GM12865 (cell line): ENCODE results near the gene SCAP.

Experiments
- DNase-seq: peaks from one replicate; pipeline ENCODE4 v3.0.0; 2010; ENCODE audit warnings: low read depth
- H3K4me3 ChIP-seq: 2 replicates; pipeline ENCODE4 v1.5.1; 2011; ENCODE audit warnings: mild to moderate bottlenecking, low read depth, low read length, control low read depth
- CTCF ChIP-seq: IDR thresholded peaks from 2 replicates; pipeline ENCODE4 v1.5.1; 2011; ENCODE audit warnings: low read length, control low read depth, low read depth, inconsistent platforms; ENCODE audit not compliant: insufficient read depth; ENCODE audit errors: missing control alignments

Gene SCAP

DNA sequence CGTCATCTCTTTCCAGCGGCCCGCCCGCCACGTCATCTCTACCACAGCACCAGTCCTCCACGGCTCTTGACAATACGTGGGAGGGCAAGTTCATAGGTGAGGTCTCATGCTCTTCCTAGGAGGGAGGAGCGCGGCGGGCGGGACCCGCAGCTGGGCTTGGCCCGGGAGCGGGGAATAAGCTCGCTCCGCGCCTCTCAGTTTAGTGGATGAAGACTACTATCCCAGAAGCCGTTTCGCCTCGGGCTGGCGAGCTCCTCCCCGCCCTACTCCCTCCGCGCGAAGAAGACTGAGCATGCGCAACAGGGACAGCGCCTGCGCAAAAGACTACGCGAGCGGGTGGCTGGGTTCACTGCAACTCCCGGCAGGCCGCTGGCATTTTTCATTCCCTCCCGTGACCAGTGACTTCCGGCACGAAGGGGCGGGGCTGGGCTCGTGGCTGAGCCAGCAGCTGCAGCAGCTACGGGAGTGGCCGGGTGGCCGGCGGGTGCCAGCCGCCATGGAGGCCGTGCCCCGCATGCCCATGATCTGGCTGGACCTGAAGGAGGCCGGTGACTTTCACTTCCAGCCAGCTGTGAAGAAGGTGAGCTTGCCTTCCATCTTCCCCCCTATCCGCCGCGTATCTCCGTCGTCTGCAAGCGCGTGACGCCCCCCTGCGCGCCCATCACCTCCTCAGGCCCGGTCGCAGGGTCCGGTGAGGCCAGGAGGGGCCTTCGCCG lies 95.0 kb downstream of the SCAP start, which contains the start of gene PTPN23:
TSS of gene PTPN23 (plus strand) at position 421 of the 716 bp plus-strand sequence. CDS start at position 497, 76 bp downstream.
- TF ChIP-seq CTCF = no peak
- H3K4me3 ChIP-seq = peak within 1 kb of the TSS; percentile 71

DNA sequence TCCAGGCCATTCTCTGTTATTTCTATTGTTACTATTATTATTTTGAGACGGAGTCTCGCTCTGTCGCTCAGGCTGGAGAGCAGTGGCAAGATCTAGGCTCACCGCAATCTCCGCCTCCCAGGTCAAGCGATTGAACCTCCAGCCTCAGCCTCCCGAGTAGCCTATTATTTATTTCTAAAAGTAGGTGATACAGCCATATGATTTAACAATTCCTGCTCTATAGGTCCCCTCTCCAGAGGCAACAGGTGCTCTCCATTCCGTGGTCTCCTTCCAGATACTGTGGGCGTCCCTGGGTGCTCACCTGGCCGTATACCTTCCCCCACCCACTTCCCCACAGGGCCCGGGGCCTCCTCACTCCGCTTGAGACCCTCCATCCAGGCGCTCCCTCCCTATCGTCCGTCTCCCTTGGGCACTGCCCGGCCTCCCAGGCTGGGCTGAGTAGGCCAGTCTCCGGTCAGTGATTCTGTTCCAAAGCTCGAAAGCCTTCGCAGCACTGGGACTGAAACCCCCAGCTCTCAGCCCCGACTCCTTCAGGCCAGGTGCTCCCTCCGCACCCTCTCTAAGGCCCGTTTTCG lies 95.6 kb downstream of the SCAP start:
- H3K4me3 ChIP-seq = peak overlapping the region; percentile 71
- no peak for TF ChIP-seq CTCF
- peak; percentile 35 for DNase-seq

More for the DNA sequence above, 95.0 kb downstream of the SCAP start, which contains the start of gene PTPN23:
- DNase-seq = peak; percentile 99

DNA sequence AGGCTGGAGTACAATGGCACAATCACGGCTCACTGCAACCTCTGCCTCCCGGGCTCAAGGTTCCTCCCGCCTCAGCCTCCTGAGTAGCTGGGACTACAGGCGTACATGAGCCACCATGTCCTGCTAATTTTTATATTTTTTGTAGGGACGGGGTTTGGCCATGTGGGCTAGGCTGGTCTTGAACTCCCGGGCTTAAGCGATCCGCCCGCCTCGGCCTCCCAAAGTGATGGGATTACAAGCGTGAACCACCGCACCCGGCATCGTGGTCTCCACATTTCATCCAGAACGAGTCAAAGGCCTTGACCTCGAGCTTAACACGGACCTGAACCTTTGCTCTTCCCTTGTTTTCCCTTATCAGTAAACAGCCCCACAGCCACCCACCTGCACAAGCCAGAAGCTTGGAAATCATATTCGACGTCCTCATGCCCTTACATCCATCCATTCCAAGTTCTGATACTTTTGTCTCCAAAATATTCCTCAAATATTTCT lies 96.3 kb downstream of the SCAP start:
- DNase-seq = no peak
- H3K4me3 ChIP-seq = peak overlapping the region; percentile 71
- no peak for TF ChIP-seq CTCF

DNA sequence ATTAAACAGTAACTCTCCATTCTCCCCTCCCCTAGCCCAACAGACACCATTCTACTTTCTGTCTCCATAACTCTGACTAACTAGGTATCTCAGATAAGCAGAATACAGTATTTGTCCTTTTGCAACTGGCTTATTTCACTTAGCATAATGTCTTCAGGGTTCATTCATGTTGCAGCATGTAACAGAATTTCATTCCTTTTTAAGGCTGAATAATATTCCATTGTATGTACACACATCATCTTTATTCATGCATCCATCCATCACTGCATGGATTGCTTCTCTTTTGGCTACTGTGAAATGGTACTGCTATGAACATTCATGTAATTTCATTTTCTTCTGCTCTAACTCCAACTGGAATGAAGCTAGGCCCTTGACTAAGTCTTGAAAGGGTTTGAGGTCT lies 96.9 kb downstream of the SCAP start:
- no peak for TF ChIP-seq CTCF
- no peak overlapping the region for H3K4me3 ChIP-seq
- DNase-seq = no peak

- TF ChIP-seq CTCF = no peak
- no peak overlapping the region for H3K4me3 ChIP-seq
- peak; percentile 28 for DNase-seq
Observed at GRCh38 chr3:47377186-47377585, 98.6 kb downstream of the SCAP start.

DNA sequence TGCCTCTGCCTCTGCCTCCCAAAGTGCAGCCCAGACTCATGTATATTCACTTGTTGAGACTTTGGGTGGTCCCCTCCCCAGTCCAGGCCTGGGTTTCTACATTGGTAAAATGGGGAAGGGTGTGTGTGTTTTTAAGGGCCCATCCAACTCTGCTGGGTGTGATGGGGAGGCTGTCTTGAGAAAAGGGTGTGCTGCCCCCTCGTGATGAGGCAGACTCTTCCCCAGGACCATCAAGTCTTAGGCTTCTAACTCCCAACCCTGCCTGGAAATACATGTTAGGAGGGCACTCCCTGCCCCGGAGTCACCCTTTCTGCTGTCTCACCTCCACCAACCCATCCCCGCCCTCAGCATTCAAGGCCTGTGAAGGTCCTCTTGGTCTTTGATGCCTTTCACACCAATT lies 99.3 kb downstream of the SCAP start:
- no peak for TF ChIP-seq CTCF
- DNase-seq = peak; percentile 15
- no peak overlapping the region for H3K4me3 ChIP-seq
